H1 (cell line): ENCODE measurements around the gene GCH1. TPM values are rescaled to one million over a fixed set of nuclear protein-coding genes. Genes with fewer than 3 reads are reported as not detected.
A peak's percentile ranks its signal among the peaks of the same experiment; 100 is the strongest.

Experiments used
- ASH2L ChIP-seq: fragments of 200-600, 300-600 bp; sonication (generic); IDR thresholded peaks from one replicate; pipeline ENCODE4 v1.7.1; 2017; ENCODE audit warnings: low read length
- CHD1 ChIP-seq: IDR thresholded peaks from 2 replicates; pipeline ENCODE4 v1.6.1; 2012; ENCODE audit warnings: low read depth, low read length, improper control_type of control experiment
- NANOG ChIP-seq: IDR thresholded peaks from 2 replicates; pipeline ENCODE4 v1.6.1; 2011; ENCODE audit warnings: low read length, low read depth, mild to moderate bottlenecking, inconsistent platforms; ENCODE audit not compliant: insufficient read depth, poor library complexity, severe bottlenecking
- NRF1 ChIP-seq: IDR thresholded peaks from 2 replicates; pipeline ENCODE4 v1.6.1; 2011; ENCODE audit warnings: mild to moderate bottlenecking, low read depth, low read length, improper control_type of control experiment
- POLR2A ChIP-seq, 2 experiments: IDR thresholded peaks; 1 replicate in 1 of 2; 2 replicates in 1 of 2; pipeline ENCODE4 v1.6.1; 2011; ENCODE audit warnings: low read depth in 2 of 2, low read length in 2 of 2, mild to moderate bottlenecking in 2 of 2; ENCODE audit errors: control extremely low read depth in 1 of 2
- RFX5 ChIP-seq: IDR thresholded peaks from 2 replicates; pipeline ENCODE4 v1.6.1; 2011; ENCODE audit warnings: low read depth, low read length, improper control_type of control experiment, borderline replicate concordance
- SIN3A ChIP-seq, 2 experiments: IDR thresholded peaks in 1 of 2; conservative IDR thresholded peaks in 1 of 2; 2 replicates each; pipeline ENCODE4 v1.6.1; 2011 to 2012; ENCODE audit warnings: low read length in 2 of 2, improper control_type of control experiment in 1 of 2, low read depth in 1 of 2, mild to moderate bottlenecking in 1 of 2
- TAF7 ChIP-seq: optimal IDR thresholded peaks from 2 replicates; pipeline ENCODE3; 2011; ENCODE audit warnings: low read depth, mild to moderate bottlenecking, inconsistent platforms, low read length, moderate library complexity, borderline replicate concordance
- TBP ChIP-seq: IDR thresholded peaks from 2 replicates; pipeline ENCODE4 v1.6.1; 2011; ENCODE audit warnings: low read depth, low read length, improper control_type of control experiment
- polyA plus RNA-seq, 7 experiments: library from polyadenylated mRNA; depleted of rRNA in 3 of 7; stranded (reverse) in 5 of 7; unstranded in 2 of 7; fragments of >200 nt in 5 of 7; fragments of 200-250 nt in 2 of 7; gene quantifications; 1 replicate in 5 of 7; 2 replicates in 1 of 7; 4 replicates in 1 of 7; pipeline versions ENCODE4 v1.2.1 to v1.2.3, GENCODE V29; 2011 to 2013; ENCODE audit warnings: missing spikeins in 2 of 7, mixed read lengths in 2 of 7
- total RNA-seq: library from RNA; stranded (reverse); fragmentation: NEBNext Ultra II Directional; extraction: Animal tissue kit (Norgen Biotek cat#: 25700); gene quantifications from 2 replicates; pipeline ENCODE4 v1.2.1, GENCODE V29; 2021
- TF ChIP-seq, protein P1 (sequence below): IDR thresholded peaks from 2 replicates; pipeline ENCODE4 v1.6.1; 2011; ENCODE audit warnings: low read depth, mild to moderate bottlenecking, low read length; ENCODE audit not compliant: insufficient read depth
- TF ChIP-seq, protein P2 (sequence below): IDR thresholded peaks from 2 replicates; pipeline ENCODE4 v1.6.1; 2012; ENCODE audit warnings: inconsistent platforms

The GCH1 gene
- total and polyA plus RNA-seq, 2 of the 8 experiments (the other 6 are each of a cell fraction or from before 2014, with no cell fraction given) = 7.3 to 7.9 TPM

GRCh38 chr14:54805445-54806322 is 96.9 kb downstream of the GCH1 start (continued):
- TF ChIP-seq SIN3A (conservative IDR thresholded peaks at IDR 0.05 in 1 of 2, IDR thresholded peaks at IDR 0.05 in 1 of 2; ENCODE audit: low read depth in 1 of 2, low read length in 2 of 2) = peak in 1 of 2 experiments; percentile 74; a peak in 1 of 4 replicates
- no peak for TF ChIP-seq POLR2A (IDR thresholded peaks at IDR 0.05; ENCODE audit: control extremely low read depth in 1 of 2, low read depth in 2 of 2, low read length in 2 of 2)
- TF ChIP-seq RFX5 = no peak
- no peak for TF ChIP-seq TBP
- TF ChIP-seq, protein P1, sequence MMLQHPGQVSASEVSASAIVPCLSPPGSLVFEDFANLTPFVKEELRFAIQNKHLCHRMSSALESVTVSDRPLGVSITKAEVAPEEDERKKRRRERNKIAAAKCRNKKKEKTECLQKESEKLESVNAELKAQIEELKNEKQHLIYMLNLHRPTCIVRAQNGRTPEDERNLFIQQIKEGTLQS = no peak
- no peak for TF ChIP-seq NANOG
- no peak for TF ChIP-seq NRF1
- no peak for TF ChIP-seq ASH2L
- TF ChIP-seq TAF7 = no peak
- no peak for TF ChIP-seq CHD1
- TF ChIP-seq, protein P2, sequence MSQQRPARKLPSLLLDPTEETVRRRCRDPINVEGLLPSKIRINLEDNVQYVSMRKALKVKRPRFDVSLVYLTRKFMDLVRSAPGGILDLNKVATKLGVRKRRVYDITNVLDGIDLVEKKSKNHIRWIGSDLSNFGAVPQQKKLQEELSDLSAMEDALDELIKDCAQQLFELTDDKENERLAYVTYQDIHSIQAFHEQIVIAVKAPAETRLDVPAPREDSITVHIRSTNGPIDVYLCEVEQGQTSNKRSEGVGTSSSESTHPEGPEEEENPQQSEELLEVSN = peak; percentile 80
- TF ChIP-seq, all 59 proteins: peak for 11
